Mucosa of rectum (tissue), 2 donors: ENCODE data around the gene MCTP1.

Source experiments
- H3K27ac ChIP-seq, 2 donors: one replicate each; pipeline ENCODE4 v1.7.0; 2013; ENCODE audit warnings: inconsistent platforms in 2 of 2, low read depth in 2 of 2, low read length in 2 of 2
- H3K27me3 ChIP-seq, 2 donors: one replicate each; pipeline ENCODE4 v1.7.0; 2013; ENCODE audit warnings: low read length in 2 of 2; ENCODE audit not compliant: control insufficient read depth in 2 of 2, insufficient read depth in 2 of 2
- H3K36me3 ChIP-seq, 2 donors: one replicate each; pipeline ENCODE4 v1.7.0; 2013; ENCODE audit warnings: low read length in 2 of 2; ENCODE audit not compliant: control insufficient read depth in 2 of 2, insufficient read depth in 2 of 2
- H3K4me1 ChIP-seq, 2 donors: one replicate each; pipeline ENCODE4 v1.7.0; 2013; ENCODE audit warnings: low read length in 2 of 2, mild to moderate bottlenecking in 1 of 2; ENCODE audit not compliant: control insufficient read depth in 2 of 2, insufficient read depth in 2 of 2
- H3K4me3 ChIP-seq, 2 donors: one replicate each; pipeline ENCODE4 v1.7.0; 2013; ENCODE audit warnings: low read length in 2 of 2
- H3K9ac ChIP-seq, 2 donors: one replicate each; pipeline ENCODE4 v1.7.0; 2013; ENCODE audit warnings: low read length in 2 of 2, low read depth in 1 of 2, mild to moderate bottlenecking in 1 of 2
- H3K9me3 ChIP-seq, 2 donors: one replicate each; pipeline ENCODE4 v1.7.0; 2013; ENCODE audit warnings: low read length in 2 of 2; ENCODE audit not compliant: control insufficient read depth in 2 of 2
- donor health status: healthy.
- donor health status: Normal muscosa, but diverticular disease.

MCTP1 gene

DNA sequence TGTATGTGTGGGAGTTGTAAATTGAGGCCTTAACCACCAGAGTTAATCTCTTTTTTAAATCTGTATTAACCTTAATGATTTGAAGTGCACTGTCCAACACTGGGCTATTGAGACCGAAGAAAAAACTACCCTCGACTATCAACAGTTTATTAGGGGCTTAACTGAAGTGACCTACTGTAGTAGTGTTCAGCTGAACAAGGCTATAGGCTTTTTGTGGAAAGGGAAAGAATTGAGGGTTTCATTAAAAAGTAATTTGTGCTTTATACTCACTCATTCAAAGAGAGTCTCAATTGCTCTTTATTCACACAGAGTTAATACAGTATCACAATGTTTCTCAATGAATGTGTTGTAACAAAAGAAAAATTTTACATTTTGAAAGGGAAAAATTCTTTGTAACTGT lies 399.0 kb downstream of the MCTP1 start:
- no peaks in the 10 kb centered on the region for H3K27me3 ChIP-seq
- H3K9ac ChIP-seq, result no peak overlapping the region
- H3K4me3 ChIP-seq, result no peak overlapping the region
- H3K27ac ChIP-seq, result no peak overlapping the region
- no peaks in the 10 kb centered on the region for H3K9me3 ChIP-seq
- no peaks in the 10 kb centered on the region for H3K36me3 ChIP-seq
- H3K4me1 ChIP-seq, result no peaks in the 10 kb centered on the region

DNA sequence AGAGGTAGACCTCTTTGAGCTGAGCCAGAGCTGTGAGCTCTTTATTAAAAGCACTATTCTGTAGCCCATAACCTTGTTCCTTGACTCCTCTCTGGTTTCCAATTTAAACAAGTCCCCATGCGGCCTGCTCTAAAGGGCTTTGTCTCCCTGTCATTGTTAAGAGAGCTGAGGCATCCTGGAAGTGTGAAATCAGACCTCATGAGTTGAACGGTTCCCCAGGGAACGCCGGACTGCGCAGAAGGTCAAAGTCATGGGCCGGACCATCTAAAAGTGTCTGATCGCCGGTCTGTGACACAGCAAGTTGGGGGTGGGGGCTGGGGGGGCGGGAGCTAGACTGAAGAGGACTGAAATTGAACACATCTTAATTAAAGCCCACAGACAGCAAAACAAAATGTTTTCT lies 400.6 kb downstream of the MCTP1 start:
- H3K36me3 ChIP-seq, result no peaks in the 10 kb centered on the region
- H3K4me3 ChIP-seq, result no peak overlapping the region
- H3K27me3 ChIP-seq, result no peaks in the 10 kb centered on the region
- H3K9me3 ChIP-seq, result no peaks in the 10 kb centered on the region
- H3K9ac ChIP-seq, result no peak overlapping the region
- H3K4me1 ChIP-seq, result no peaks in the 10 kb centered on the region
- no peak overlapping the region for H3K27ac ChIP-seq

DNA sequence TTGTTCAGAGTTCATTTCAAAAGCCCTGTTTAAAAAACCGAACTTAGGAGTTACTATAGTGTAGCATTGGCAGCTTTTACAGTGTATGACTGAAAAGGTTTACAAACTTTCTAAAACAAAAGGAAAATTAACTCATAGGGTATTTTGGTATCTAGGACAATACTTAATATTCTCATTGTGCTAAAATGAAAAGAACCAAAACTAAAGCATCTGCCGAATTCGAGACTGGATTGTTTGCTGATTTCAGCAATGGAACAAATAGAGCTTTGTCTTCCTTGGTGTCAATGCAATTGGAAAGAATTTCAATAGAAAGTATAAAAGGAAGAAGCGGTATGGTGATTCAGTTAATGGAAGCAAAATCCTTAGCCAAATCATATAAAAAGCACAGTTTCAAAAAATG lies 412.4 kb downstream of the MCTP1 start:
- Histone ChIP-seq H3K9ac (no peak overlapping the region), H3K4me3 (no peak overlapping the region), H3K27ac (no peak overlapping the region), H3K27me3 (no peaks in the 10 kb centered on the region), H3K4me1 (no peaks in the 10 kb centered on the region), H3K9me3 (no peaks in the 10 kb centered on the region), H3K36me3 (no peaks in the 10 kb centered on the region)

DNA sequence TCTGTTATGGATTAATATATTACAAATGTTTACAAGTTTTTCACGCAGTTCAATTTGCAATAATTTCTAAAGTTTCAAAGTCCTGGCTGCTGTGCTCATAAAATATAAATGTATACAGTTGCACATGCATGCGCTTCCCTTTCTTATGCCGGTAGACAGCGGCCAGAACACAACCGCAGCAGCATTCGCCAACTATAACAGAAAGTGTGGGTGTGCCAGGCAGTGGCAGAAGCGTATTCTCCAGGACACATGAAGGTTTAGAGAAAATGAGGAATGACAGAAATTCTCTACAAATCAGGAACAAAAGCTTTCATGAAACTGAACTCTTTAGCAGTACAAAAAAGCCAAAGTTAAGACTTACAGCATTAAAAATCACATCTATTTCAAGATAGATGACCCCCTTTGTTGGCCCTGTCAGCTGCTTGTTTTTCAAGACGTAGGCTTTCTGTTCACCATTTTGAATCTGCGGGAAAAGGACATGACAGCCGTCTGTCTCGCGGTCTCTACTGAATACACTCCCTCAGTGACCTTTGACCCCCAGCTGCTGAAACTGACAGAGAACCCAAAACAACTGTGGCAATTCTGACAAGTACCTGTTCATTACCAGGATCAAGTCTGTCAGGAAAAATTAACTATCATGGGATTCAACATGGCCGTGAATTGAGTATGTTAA lies 414.2 kb downstream of the MCTP1 start:
- H3K9ac ChIP-seq, result no peak overlapping the region
- H3K4me1 ChIP-seq, result no peaks in the 10 kb centered on the region
- no peaks in the 10 kb centered on the region for H3K27me3 ChIP-seq
- no peaks in the 10 kb centered on the region for H3K36me3 ChIP-seq
- no peaks in the 10 kb centered on the region for H3K9me3 ChIP-seq
- H3K4me3 ChIP-seq, result no peak overlapping the region
- H3K27ac ChIP-seq, result no peak overlapping the region

DNA sequence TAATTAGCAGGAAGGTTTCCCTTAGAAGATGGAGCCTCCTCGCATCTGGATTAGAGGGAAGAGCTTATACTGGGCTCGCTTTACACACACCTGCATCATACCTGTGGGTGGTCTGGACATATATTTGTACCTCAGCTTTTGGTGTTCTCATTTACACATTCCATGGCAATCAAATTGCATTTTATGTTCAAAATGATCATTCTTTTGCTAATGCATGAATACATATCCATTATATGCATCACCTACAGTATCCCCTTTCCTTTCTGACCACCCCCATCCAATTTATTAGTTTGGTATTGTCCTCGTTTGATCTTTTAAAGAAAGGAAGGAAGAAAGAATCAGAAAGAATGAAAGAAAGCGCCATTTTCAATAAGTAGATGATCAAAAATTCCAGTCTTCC lies 415.0 kb downstream of the MCTP1 start:
- H3K4me3 ChIP-seq, result no peak overlapping the region
- H3K9ac ChIP-seq, result no peak overlapping the region
- no peaks in the 10 kb centered on the region for H3K36me3 ChIP-seq
- H3K27me3 ChIP-seq, result no peaks in the 10 kb centered on the region
- no peaks in the 10 kb centered on the region for H3K4me1 ChIP-seq
- H3K27ac ChIP-seq, result no peak overlapping the region
- H3K9me3 ChIP-seq, result no peaks in the 10 kb centered on the region

DNA sequence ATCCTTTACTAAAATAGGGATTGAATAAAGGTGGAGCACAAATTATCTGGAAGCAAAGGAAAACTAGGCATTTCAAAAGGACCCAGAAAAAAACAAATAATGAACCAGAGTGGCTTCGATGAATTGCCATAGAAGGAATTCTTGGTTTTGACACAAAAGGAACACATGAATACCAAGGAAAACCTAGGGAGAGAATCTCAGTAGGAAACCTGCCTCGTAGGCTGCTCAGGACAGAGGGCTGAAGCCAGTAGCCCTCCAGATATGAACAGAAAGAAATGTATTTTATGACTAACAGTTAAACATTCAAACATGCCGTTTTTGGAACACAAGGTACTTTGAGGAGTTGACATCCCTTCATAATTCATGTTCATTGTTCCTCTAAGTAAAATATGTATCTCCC lies 420.9 kb downstream of the MCTP1 start:
- Histone ChIP-seq H3K4me1 (no peaks in the 10 kb centered on the region), H3K4me3 (no peak overlapping the region), H3K9me3 (no peaks in the 10 kb centered on the region), H3K27ac (no peak overlapping the region), H3K27me3 (no peaks in the 10 kb centered on the region), H3K36me3 (no peaks in the 10 kb centered on the region), H3K9ac (no peak overlapping the region)

DNA sequence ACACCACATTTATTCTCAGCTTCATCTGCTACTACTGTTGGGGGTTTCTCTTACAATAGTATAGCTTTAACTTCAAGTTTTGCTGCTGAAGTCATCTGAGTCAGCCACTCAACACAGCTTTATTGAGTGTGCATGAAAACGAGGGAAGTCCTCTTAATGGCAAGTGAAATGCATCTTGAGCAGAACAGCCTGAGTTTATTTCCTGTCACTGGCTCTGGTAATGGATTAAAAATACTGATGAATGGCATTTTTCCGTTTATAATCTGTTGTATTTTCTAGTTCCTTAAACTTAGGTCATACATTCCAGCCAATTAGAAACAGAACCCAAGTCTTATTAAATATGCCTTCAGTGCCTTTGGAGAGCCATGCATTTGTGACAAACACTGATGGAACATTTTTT lies 427.8 kb downstream of the MCTP1 start:
- H3K4me1 ChIP-seq, result no peaks in the 10 kb centered on the region
- H3K36me3 ChIP-seq, result no peaks in the 10 kb centered on the region
- no peak overlapping the region for H3K27ac ChIP-seq
- H3K9ac ChIP-seq, result no peak overlapping the region
- no peak overlapping the region for H3K4me3 ChIP-seq
- H3K9me3 ChIP-seq, result no peaks in the 10 kb centered on the region
- H3K27me3 ChIP-seq, result no peaks in the 10 kb centered on the region

DNA sequence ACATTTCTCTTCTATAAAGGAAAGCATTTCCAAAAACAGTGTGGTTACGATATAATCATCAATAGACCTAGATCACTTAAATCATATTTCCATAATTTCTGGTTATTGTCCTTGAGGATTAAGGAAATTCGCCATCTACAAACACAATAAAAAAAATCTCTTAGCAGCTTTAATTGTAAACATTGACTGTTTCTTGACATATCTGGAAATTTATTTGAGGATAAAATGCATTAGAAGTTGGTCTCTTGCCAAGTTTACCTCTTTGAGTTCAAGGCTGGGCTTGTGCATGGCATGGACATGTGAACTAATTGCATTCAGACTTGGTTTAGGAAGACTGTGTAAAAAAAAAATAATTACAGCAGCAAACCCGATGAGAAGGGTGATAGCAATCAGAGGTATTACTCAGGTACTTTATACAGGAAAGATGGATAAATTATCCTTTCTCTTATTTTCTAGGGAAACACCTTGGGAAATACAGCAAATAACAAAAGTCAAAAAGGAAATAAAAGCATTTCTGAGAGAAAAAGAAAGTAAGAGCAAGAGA lies 428.6 kb downstream of the MCTP1 start:
- Histone ChIP-seq H3K9ac (no peak overlapping the region), H3K36me3 (no peaks in the 10 kb centered on the region), H3K9me3 (no peaks in the 10 kb centered on the region), H3K27ac (no peak overlapping the region), H3K27me3 (no peaks in the 10 kb centered on the region), H3K4me1 (no peaks in the 10 kb centered on the region), H3K4me3 (no peak overlapping the region)

DNA sequence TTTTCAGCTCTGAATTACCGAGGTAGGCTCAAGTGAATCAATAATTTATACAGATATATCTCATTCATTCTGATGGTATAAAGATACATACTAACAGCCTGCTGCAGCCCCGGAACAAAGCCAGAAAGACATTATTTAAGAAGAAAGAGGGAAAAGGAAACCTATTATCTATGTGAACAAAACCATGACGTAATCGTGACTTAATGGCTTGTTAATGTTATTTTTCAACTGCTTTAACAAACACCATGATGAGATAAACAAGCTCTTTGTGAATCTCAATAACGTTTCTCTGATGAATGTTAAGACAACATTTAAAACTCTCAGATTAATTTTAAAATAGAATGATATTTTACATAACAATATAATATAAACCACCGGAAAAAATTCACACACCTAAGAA lies 429.4 kb downstream of the MCTP1 start:
- no peak overlapping the region for H3K4me3 ChIP-seq
- no peak overlapping the region for H3K9ac ChIP-seq
- H3K27ac ChIP-seq, result no peak overlapping the region
- no peaks in the 10 kb centered on the region for H3K9me3 ChIP-seq
- no peaks in the 10 kb centered on the region for H3K36me3 ChIP-seq
- no peaks in the 10 kb centered on the region for H3K27me3 ChIP-seq
- H3K4me1 ChIP-seq, result no peaks in the 10 kb centered on the region

DNA sequence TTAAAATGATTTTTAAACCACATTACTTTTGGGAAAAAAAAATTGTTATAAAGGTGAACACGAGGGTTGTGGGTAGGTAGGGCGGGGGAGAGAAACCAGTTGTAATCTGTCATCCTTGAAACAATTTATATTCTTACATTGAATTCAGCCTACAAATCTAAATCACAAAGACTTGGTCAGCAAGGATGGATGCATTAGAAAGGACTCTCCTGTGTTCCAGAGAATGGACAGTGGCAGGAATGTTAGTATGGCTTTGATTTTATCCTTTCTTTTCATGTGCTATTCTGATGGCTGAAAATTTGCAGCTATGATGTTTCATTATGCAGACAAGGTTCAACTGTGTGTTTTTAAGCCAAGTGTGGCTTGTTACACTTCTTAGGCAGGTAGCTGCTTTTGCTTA lies 431.8 kb downstream of the MCTP1 start:
- no peaks in the 10 kb centered on the region for H3K9me3 ChIP-seq
- no peaks in the 10 kb centered on the region for H3K4me1 ChIP-seq
- no peaks in the 10 kb centered on the region for H3K36me3 ChIP-seq
- H3K4me3 ChIP-seq, result no peak overlapping the region
- no peak overlapping the region for H3K27ac ChIP-seq
- no peak overlapping the region for H3K9ac ChIP-seq
- no peaks in the 10 kb centered on the region for H3K27me3 ChIP-seq

DNA sequence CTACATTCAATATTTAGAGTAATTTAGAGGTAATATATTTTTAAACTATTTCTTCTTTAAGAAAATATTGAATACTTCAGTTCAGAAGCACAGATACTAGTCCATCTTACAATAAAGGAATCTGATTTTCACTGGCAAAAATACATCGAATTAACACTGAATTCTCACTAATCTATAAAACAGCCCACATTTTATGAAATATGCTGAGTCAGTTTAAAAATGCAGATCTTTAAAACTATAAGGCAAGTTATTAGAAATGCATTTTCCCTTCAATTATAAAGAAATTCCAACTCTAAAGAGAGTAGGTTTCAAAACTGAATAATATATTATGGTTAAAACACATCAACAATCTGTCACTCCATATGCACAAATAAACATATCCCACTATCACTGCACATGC lies 433.9 kb downstream of the MCTP1 start:
- Histone ChIP-seq H3K9ac (no peak overlapping the region), H3K4me3 (no peak overlapping the region), H3K27me3 (no peaks in the 10 kb centered on the region), H3K4me1 (no peaks in the 10 kb centered on the region), H3K27ac (no peak overlapping the region), H3K9me3 (no peaks in the 10 kb centered on the region), H3K36me3 (no peaks in the 10 kb centered on the region)
